Peyer's patch (tissue), 4 donors: ENCODE measurements around the gene ITGA11.

Experiments
- POLR2A ChIP-seq, 2 donors: fragments of 450-650 bp; IDR thresholded peaks; one replicate each; pipeline ENCODE4 v1.5.1; 2017; ENCODE audit warnings: antibody characterized with exemption in 2 of 2, mild to moderate bottlenecking in 2 of 2, moderate library complexity in 2 of 2
- TF ChIP-seq, protein P1 (sequence below), 6 experiments: fragments of 450-650 bp in 4 of 6; fragments of 200-600 bp in 2 of 6; sonication (generic) in 1 of 6; IDR thresholded peaks; one replicate each; pipeline ENCODE4 v1.5.1; 2017 to 2019; ENCODE audit warnings: antibody characterized with exemption in 6 of 6, mild to moderate bottlenecking in 3 of 6, moderate library complexity in 1 of 6

DNA sequence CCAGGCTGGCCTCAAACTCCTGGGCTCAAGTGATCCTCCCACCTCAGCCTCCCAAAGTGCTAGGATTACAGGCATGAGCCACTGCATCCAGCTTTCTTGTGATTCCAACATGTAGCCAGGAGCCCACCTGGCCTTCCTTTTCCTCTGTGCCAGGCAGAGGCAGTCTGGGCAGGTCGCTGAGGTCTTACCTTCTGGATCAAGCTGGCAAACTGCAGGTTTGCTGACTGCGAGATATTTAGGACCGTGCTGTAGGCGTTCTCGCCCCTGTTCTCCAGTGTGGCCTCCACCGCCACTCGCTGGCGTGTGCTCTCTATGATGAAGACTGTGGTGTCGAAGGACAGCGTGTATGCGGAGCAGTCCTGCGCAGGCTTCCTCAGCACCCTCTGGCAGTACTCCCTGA is 112.0 kb downstream of the ITGA11 start:
- TF ChIP-seq, protein P1, sequence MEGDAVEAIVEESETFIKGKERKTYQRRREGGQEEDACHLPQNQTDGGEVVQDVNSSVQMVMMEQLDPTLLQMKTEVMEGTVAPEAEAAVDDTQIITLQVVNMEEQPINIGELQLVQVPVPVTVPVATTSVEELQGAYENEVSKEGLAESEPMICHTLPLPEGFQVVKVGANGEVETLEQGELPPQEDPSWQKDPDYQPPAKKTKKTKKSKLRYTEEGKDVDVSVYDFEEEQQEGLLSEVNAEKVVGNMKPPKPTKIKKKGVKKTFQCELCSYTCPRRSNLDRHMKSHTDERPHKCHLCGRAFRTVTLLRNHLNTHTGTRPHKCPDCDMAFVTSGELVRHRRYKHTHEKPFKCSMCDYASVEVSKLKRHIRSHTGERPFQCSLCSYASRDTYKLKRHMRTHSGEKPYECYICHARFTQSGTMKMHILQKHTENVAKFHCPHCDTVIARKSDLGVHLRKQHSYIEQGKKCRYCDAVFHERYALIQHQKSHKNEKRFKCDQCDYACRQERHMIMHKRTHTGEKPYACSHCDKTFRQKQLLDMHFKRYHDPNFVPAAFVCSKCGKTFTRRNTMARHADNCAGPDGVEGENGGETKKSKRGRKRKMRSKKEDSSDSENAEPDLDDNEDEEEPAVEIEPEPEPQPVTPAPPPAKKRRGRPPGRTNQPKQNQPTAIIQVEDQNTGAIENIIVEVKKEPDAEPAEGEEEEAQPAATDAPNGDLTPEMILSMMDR (IDR thresholded peaks at IDR 0.05), result no peak
- no peak for TF ChIP-seq POLR2A (IDR thresholded peaks at IDR 0.05)
